SK-N-SH treated with all-trans-retinoic acid at 6 μM for 48 hours (cell line): ENCODE data around the gene FBXO30.

ENCODE experiments used
- ARNTL ChIP-seq: fragments of 450-650 bp; formaldehyde crosslinking; IDR thresholded peaks from 2 replicates; pipeline ENCODE4 v1.5.0; 2020; ENCODE audit warnings: low read depth, mild to moderate bottlenecking, moderate library complexity, borderline replicate concordance
- CSDC2 ChIP-seq: fragments of 250-450 bp; sonication (Bioruptor Pico); IDR thresholded peaks from 2 replicates; pipeline ENCODE4 v1.5.0; 2020; ENCODE audit warnings: mild to moderate bottlenecking, moderate library complexity
- CSRNP3 ChIP-seq: fragments of 250-450 bp; sonication (Bioruptor Pico); IDR thresholded peaks from 2 replicates; pipeline ENCODE4 v1.5.1; 2021; ENCODE audit warnings: mild to moderate bottlenecking, moderate library complexity
- ESRRG ChIP-seq: fragments of 250-450 bp; sonication (Bioruptor Pico); IDR thresholded peaks from 2 replicates; pipeline ENCODE4 v1.6.1; 2021; ENCODE audit warnings: mild to moderate bottlenecking
- ISL1 ChIP-seq: fragments of 250-450 bp; sonication (Bioruptor Pico); IDR thresholded peaks from 2 replicates; pipeline ENCODE4 v2.1.2; 2022; ENCODE audit warnings: mild to moderate bottlenecking, moderate library complexity
- PATZ1 ChIP-seq: fragments of 250-450 bp; sonication (Bioruptor Pico); IDR thresholded peaks from 2 replicates; pipeline ENCODE4 v1.8.0; 2020; ENCODE audit warnings: mild to moderate bottlenecking, moderate library complexity, borderline replicate concordance
- RARB ChIP-seq: fragments of 250-450 bp; sonication (Bioruptor Pico); IDR thresholded peaks from 2 replicates; pipeline ENCODE4 v1.8.0; 2021; ENCODE audit warnings: mild to moderate bottlenecking, moderate library complexity
- ZFP3 ChIP-seq: fragments of 250-450 bp; sonication (Bioruptor Pico); IDR thresholded peaks from 2 replicates; pipeline ENCODE4 v1.5.0; 2020; ENCODE audit warnings: mild to moderate bottlenecking, moderate library complexity
- ZFP30 ChIP-seq: fragments of 450-650 bp; formaldehyde crosslinking; IDR thresholded peaks from 2 replicates; pipeline ENCODE4 v1.5.0; 2022; ENCODE audit warnings: mild to moderate bottlenecking, moderate library complexity
- ZNF565 ChIP-seq: fragments of 450-650 bp; formaldehyde crosslinking; conservative IDR thresholded peaks from 2 replicates; pipeline ENCODE4 v1.5.0; 2020; ENCODE audit warnings: low read depth, mild to moderate bottlenecking, moderate library complexity
- ZNF70 ChIP-seq: fragments of 450-650 bp; formaldehyde crosslinking; IDR thresholded peaks from 2 replicates; pipeline ENCODE4 v1.5.0; 2020; ENCODE audit warnings: mild to moderate bottlenecking, moderate library complexity
- ZNF8 ChIP-seq: fragments of 450-650 bp; formaldehyde crosslinking; IDR thresholded peaks from 2 replicates; pipeline ENCODE4 v1.5.0; 2020; ENCODE audit warnings: mild to moderate bottlenecking, moderate library complexity

GRCh38 chr6:145815309-145816274 is 997 bp upstream of the FBXO30 start:
- no peak for TF ChIP-seq CSDC2 (CRISPR knock-in tag)
- TF ChIP-seq ARNTL (CRISPR knock-in tag) = no peak
- no peak for TF ChIP-seq CSRNP3
- no peak for TF ChIP-seq PATZ1 (CRISPR knock-in tag)
- no peak for TF ChIP-seq ZFP3 (CRISPR knock-in tag)
- TF ChIP-seq ISL1 (CRISPR knock-in tag) = no peak
- TF ChIP-seq ZNF565 (CRISPR knock-in tag) = no peak
- no peak for TF ChIP-seq ESRRG (CRISPR knock-in tag)
- no peak for TF ChIP-seq ZFP30 (CRISPR knock-in tag)
- no peak for TF ChIP-seq RARB (CRISPR knock-in tag)
- TF ChIP-seq ZNF8 (CRISPR knock-in tag) = no peak
- TF ChIP-seq ZNF70 (CRISPR knock-in tag) = no peak; the same call in 1 of the 2 replicates
